ENCODE data around the gene IL32. TPM values are rescaled to one million over a fixed set of nuclear protein-coding genes. Genes with fewer than 3 reads are reported as not detected.
A peak's percentile ranks its signal among the peaks of the same experiment; 100 is the strongest.

Gene IL32
- total and polyA plus RNA-seq, 9 of the 15 experiments (the other 6 are each of a cell fraction or from before 2014, with no cell fraction given) = 0.21 to 2.2 (median 0.37) TPM; not detected in 3

DNA sequence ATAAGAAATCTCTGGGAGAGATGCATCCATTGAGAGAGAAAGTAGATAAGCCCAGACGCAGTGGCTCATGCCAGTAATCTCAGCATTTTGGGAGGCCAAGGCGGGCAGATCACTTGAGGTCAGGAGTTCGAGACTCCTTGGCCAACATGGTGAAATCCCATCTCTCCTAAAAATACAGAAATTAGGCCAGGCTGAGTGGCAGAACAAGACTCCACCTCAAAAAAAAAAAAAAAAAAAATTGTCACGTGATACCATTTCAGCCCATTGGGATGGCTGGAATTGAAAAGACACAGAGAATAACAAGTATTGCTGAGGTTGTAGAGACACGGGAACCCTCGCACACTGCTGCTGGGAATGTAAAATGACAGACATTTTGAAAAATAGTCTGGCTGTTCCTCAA lies 2.9 kb upstream of the IL32 start (continued):
- TF ChIP-seq, protein P1, sequence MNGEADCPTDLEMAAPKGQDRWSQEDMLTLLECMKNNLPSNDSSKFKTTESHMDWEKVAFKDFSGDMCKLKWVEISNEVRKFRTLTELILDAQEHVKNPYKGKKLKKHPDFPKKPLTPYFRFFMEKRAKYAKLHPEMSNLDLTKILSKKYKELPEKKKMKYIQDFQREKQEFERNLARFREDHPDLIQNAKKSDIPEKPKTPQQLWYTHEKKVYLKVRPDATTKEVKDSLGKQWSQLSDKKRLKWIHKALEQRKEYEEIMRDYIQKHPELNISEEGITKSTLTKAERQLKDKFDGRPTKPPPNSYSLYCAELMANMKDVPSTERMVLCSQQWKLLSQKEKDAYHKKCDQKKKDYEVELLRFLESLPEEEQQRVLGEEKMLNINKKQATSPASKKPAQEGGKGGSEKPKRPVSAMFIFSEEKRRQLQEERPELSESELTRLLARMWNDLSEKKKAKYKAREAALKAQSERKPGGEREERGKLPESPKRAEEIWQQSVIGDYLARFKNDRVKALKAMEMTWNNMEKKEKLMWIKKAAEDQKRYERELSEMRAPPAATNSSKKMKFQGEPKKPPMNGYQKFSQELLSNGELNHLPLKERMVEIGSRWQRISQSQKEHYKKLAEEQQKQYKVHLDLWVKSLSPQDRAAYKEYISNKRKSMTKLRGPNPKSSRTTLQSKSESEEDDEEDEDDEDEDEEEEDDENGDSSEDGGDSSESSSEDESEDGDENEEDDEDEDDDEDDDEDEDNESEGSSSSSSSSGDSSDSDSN (IDR thresholded peaks at IDR 0.05; ENCODE audit: borderline replicate concordance in 1 of 2, low read depth in 2 of 2, low read length in 2 of 2) = no peak
- TF ChIP-seq, protein P2, sequence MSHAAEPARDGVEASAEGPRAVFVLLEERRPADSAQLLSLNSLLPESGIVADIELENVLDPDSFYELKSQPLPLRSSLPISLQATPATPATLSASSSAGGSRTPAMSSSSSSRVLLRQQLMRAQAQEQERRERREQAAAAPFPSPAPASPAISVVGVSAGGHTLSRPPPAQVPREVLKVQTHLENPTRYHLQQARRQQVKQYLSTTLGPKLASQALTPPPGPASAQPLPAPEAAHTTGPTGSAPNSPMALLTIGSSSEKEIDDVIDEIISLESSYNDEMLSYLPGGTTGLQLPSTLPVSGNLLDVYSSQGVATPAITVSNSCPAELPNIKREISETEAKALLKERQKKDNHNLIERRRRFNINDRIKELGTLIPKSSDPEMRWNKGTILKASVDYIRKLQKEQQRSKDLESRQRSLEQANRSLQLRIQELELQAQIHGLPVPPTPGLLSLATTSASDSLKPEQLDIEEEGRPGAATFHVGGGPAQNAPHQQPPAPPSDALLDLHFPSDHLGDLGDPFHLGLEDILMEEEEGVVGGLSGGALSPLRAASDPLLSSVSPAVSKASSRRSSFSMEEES (CRISPR knock-in tag; IDR thresholded peaks at IDR 0.05) = peak; percentile 80
- TF ChIP-seq, protein P3, sequence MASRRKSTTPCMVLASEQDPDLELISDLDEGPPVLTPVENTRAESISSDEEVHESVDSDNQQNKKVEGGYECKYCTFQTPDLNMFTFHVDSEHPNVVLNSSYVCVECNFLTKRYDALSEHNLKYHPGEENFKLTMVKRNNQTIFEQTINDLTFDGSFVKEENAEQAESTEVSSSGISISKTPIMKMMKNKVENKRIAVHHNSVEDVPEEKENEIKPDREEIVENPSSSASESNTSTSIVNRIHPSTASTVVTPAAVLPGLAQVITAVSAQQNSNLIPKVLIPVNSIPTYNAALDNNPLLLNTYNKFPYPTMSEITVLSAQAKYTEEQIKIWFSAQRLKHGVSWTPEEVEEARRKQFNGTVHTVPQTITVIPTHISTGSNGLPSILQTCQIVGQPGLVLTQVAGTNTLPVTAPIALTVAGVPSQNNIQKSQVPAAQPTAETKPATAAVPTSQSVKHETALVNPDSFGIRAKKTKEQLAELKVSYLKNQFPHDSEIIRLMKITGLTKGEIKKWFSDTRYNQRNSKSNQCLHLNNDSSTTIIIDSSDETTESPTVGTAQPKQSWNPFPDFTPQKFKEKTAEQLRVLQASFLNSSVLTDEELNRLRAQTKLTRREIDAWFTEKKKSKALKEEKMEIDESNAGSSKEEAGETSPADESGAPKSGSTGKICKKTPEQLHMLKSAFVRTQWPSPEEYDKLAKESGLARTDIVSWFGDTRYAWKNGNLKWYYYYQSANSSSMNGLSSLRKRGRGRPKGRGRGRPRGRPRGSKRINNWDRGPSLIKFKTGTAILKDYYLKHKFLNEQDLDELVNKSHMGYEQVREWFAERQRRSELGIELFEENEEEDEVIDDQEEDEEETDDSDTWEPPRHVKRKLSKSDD (conservative IDR thresholded peaks at IDR 0.05; ENCODE audit: low read length) = no peak
- TF ChIP-seq ZNF551 (CRISPR knock-in tag; IDR thresholded peaks at IDR 0.05) = no peak
- TF ChIP-seq, protein P4, sequence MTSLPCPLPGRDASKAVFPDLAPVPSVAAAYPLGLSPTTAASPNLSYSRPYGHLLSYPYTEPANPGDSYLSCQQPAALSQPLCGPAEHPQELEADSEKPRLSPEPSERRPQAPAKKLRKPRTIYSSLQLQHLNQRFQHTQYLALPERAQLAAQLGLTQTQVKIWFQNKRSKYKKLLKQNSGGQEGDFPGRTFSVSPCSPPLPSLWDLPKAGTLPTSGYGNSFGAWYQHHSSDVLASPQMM (CRISPR knock-in tag; IDR thresholded peaks at IDR 0.05) = no peak
- no peak for TF ChIP-seq SMARCA4 (IDR thresholded peaks at IDR 0.05)
- TF ChIP-seq, protein P5, sequence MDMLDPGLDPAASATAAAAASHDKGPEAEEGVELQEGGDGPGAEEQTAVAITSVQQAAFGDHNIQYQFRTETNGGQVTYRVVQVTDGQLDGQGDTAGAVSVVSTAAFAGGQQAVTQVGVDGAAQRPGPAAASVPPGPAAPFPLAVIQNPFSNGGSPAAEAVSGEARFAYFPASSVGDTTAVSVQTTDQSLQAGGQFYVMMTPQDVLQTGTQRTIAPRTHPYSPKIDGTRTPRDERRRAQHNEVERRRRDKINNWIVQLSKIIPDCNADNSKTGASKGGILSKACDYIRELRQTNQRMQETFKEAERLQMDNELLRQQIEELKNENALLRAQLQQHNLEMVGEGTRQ (CRISPR knock-in tag; IDR thresholded peaks at IDR 0.05) = peak; percentile 21; the same call in 1 of the 2 replicates
- peak; percentile 93 for TF ChIP-seq TOE1 (IDR thresholded peaks at IDR 0.05; ENCODE audit: borderline replicate concordance)
- TF ChIP-seq TOE1 (CRISPR knock-in tag; IDR thresholded peaks at IDR 0.05; ENCODE audit: borderline replicate concordance, low read depth) = no peak
- TF ChIP-seq ZNF384 (IDR thresholded peaks at IDR 0.05; ENCODE audit: low read depth, low read length) = peak; percentile 69
- TF ChIP-seq, protein P6, sequence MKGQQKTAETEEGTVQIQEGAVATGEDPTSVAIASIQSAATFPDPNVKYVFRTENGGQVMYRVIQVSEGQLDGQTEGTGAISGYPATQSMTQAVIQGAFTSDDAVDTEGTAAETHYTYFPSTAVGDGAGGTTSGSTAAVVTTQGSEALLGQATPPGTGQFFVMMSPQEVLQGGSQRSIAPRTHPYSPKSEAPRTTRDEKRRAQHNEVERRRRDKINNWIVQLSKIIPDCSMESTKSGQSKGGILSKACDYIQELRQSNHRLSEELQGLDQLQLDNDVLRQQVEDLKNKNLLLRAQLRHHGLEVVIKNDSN (CRISPR knock-in tag; IDR thresholded peaks at IDR 0.05) = peak; percentile 43; the same call in 1 of the 2 replicates
- no peak for TF ChIP-seq FIP1L1 (IDR thresholded peaks at IDR 0.05; ENCODE audit: low read depth, low read length, poor library complexity, severe bottlenecking)
- TF ChIP-seq TCF7L2 (IDR thresholded peaks at IDR 0.05; ENCODE audit: low read depth, low read length) = no peak
- no peak for TF ChIP-seq TRIM24 (IDR thresholded peaks at IDR 0.05)
- TF ChIP-seq MIER1 (IDR thresholded peaks at IDR 0.05; ENCODE audit: low read depth) = no peak
- peak; percentile 67 for TF ChIP-seq CBFA2T2 (conservative IDR thresholded peaks at IDR 0.05)
- TF ChIP-seq, protein P7, sequence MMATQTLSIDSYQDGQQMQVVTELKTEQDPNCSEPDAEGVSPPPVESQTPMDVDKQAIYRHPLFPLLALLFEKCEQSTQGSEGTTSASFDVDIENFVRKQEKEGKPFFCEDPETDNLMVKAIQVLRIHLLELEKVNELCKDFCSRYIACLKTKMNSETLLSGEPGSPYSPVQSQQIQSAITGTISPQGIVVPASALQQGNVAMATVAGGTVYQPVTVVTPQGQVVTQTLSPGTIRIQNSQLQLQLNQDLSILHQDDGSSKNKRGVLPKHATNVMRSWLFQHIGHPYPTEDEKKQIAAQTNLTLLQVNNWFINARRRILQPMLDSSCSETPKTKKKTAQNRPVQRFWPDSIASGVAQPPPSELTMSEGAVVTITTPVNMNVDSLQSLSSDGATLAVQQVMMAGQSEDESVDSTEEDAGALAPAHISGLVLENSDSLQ (IDR thresholded peaks at IDR 0.05) = peak; percentile 65
- no peak for TF ChIP-seq CBX1 (IDR thresholded peaks at IDR 0.05; ENCODE audit: low read depth)
- no peak for TF ChIP-seq NFIC (IDR thresholded peaks at IDR 0.05)
